ENCODE data around the gene CADM4.

The CADM4 gene

DNA sequence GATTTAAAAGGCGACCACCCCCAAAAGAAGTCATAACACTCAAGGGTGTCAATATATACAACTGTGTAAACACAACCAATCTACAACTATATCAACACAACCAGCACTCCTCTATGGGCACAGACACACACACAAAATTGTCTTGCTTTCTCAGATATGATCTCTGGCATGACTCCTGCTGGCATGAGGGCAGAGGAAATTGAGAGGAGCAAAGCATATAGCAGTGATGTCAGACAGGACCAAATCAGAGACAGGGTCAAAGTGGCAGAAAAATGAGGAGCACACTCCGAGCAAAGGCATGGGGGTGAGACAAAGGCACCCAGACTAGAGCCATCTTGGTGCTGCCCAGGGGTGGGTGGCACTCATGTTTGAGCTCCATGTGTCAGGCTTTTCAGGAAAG lies 53.3 kb downstream of the CADM4 start:
- DNase-seq (ENCODE audit: low read depth in 2 of 2), result no peak

DNA sequence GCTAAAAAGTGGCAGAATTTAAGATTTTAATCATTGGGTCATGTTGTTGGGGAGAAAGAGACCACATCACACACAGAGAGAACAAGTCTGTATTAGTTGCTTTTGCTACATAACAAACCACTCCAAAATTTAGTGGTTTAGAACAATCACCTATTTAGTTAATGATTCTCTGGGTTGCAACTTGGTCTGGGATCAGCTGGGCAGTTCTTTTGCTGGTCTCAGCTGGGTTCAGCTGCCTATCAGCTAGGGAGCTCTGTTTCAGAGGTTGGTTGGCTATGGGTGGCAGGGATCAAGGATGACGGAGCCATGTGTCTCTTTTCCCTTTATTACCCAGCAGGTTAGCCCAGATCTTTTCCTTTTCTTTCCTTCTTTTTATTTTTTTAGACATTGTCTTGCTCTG lies 55.2 kb downstream of the CADM4 start:
- DNase-seq (ENCODE audit: low read depth in 2 of 2), result no peak

DNA sequence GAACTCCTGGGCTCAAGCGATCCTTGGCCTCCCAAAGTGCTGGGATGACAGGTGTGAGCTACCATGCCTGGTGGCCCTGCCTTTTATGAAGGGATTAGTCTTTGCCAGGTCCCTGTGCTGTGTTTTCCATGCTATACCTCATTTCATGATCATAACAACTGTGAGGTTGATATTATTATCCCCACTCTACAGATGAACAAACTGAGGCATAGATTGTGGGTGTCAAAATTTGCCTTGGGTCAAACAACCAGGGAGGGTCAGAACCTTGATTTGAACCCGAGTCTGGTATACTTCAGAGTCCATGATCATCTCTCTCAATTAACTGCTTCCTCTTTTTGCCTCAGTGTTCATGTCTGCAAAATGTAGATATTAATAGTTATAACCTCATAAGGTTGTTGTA lies 57.2 kb downstream of the CADM4 start:
- no peak for DNase-seq (ENCODE audit: low read depth in 2 of 2)

DNA sequence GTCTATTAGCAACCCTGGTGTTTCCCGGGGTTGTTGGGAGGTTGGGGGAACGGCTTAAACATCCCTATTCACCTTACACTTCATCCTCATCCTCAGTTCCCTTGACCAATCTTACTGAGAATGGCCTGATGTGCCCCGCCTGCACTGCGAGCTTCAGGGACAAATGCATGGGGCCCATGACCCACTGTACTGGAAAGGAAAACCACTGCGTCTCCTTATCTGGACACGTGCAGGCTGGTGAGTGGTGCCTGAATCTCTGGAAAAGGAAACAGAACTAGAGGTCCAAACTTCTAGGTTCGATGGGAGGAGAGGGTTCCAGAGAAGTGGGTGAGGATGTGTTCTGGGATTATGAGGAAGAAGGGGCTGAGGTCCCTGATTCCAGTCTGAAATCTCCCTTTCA lies 58.2 kb downstream of the CADM4 start:
- no peak for DNase-seq (ENCODE audit: low read depth in 2 of 2)

DNA sequence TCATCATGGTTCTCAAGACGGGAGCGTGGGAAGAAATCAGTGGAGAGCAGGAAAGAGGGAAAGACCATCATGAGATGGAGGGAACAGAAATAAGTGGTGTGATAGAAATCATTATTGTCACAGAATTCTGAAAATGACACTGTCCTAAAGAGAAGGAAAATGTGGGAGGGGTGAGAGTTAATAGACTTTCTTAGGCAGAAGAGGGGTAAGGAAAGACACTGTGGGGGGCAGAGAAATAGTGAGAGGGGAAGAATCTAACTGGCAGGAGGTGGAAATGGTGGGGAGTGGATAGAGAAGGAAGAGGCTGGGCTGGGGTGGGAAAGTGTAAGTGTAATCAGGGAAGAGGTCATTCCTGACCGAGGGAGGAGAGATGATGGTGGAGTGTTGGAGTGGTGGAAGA lies 60.9 kb downstream of the CADM4 start:
- DNase-seq (ENCODE audit: low read depth in 2 of 2), result no peak

DNA sequence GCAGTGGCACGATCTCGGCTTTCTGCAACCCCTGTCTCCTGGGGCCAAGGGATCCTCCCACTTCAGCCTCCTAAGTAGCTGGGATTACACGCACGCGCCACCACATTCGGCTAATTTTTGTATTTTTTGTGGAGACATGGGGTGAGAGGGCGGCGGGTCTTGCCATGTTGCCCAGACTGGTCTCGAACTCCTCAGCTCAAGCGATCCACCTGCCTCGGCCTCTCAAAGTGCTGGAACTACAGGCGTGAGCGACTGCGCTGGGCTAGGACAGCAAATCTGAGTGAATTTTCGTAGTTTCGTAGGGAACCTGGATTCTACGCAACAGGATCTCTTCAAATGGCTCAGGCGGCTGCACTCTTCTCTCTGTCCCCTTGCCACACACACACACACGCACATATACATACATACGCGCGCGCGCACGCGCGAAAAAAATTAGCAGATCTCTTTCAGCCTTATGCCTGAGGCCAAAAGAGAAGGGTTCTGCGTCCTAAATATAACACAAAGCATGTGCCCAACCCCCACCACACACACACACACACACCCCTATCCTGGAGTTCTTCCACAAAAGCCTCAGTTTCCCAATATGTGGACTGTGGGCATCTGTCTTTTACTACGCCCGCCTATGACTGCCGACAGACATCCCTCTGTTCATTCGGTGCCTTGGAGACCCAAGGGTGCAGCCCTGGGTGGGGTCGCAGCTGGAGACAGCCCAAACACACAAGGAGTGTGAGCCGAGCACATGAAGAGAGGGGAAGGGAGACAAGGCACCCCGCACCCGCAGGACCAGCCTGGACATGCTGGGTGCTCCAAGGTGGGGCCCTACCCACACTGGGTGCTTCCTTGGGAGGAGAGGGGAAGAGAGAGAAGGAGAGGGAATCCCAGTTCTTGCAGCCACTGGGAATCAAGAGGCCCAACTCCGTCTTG lies 63.4 kb downstream of the CADM4 start:
- DNase-seq (ENCODE audit: low read depth in 2 of 2), result no peak

DNA sequence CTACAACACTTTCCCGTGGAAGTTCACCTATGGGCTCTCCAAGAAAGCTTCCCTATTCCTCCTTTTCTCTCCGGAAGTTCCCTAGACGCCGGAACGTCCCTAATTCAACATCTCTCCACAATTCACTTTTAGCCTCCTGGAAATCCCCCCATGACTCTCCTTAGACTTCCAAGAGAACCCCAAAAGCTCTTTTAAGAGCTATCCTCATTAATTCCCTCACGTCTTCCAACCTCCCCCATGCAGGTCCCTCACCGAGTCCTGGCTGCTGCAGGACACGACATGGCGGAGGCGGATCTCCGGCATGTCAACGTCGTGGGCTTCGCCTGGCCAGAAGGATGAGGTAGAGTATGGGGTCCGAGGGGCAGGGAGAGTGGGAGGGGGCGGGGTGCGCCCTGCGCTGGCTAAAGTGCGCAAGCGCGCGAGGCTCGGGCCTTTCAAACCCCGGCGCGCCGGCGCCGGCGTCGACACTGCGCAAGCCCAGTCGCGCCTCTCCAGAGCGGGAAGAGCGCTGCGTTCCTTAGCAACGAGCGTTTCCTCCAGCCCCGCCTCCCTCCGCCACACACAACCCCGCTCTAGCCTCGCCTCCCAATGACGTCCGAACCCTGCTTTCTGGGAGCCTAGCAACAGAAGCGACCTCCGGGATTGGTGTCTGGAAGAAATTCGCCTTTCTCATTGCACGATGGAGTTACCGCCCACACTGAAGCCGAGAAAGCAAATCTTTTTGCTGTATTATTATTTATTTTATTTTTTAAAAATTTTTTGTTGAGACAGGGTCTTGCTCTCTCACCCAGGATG lies 64.3 kb downstream of the CADM4 start, which contains the start of the genes PINLYP and XRCC1:
TSS of gene PINLYP (plus strand) at position 646 of the 795 bp plus-strand sequence. CDS start 1,391 bp downstream, outside the sequence.
TSS of gene XRCC1 (minus strand) at position 372 of the 795 bp plus-strand sequence. CDS start at position 303, 69 bp downstream.
- DNase-seq (ENCODE audit: low read depth in 2 of 2), result peak; percentile 96 to 97

DNA sequence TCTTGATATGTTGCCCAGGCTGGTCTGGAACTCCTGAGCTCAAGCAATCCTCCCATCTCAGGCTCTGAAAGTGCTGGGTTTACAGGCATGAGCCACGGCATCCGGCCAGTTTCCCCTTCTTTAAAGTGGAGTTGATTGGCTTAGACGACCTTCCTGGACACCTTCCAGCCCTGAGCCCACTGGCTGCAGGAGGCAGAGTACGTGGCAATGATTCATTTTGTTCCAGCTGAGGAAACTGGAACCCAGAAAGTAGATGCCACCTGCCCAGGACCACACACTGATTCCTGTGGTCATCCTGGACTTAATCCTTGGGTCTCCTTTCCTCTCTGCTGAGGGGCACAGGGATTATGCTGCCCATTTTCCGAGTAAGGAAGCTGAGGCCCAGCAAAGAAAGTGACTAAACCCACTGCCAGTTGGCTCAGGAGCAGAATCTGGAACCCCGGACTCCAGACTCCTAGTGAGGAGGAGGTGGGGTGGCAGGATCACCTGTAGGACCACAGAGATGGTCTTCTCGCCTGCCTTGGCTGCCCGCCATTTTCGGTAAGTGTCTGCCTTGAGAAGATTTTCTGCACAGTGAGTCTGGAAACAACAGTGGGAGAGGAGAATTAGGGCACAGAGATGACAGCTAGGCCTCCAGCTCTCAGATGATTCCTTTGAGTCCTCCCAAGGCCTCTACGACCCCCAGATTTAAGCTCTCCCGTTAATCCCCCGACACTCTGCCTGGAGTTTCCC lies 65.1 kb downstream of the CADM4 start:
- no peak for DNase-seq (ENCODE audit: low read depth in 2 of 2)

Data from stimulated activated CD4-positive, alpha-beta T cell treated with anti-CD3 and anti-CD28 coated beads, Interleukin-15, amount 100 ng/mL, for 48 hours (primary cell).